GM12874 (cell line): Measurements from ENCODE around the gene SF3B5.

Source experiments
- CTCF ChIP-seq: IDR thresholded peaks from 2 replicates; pipeline ENCODE4 v1.5.1; 2011; ENCODE audit warnings: low read depth, mild to moderate bottlenecking, control low read depth, low read length, moderate library complexity; ENCODE audit not compliant: insufficient read depth

Gene SF3B5

GRCh38 chr6:144104488-144104887 lies 9.1 kb upstream of the SF3B5 start:
- no peak for TF ChIP-seq CTCF

DNA sequence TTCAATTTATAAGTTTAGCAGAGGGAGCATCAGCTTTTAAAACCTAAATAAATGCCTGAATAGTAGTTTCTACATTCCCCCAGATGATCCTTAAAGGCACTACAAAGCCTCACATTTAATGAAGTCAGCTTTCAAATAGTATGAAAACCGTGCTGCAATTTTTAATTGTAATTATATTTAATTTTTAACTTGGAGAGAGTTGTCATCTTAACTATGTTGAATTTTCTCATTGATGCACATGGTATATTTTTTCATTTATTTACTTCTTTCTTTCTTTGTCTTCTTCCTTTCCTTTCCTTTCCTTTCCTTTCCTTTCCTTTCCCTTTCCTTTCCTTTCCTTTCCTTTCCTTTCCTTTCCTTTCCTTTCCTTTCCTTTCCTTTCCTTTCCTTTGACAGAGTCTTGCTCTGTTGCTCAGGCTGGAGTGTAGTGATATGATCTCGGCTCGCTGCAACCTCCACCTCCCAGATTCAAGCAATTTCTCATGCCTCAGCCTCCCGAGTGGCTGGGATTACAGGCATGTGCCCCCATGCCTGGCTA lies 7.7 kb upstream of the SF3B5 start:
- TF ChIP-seq CTCF: no peak

DNA sequence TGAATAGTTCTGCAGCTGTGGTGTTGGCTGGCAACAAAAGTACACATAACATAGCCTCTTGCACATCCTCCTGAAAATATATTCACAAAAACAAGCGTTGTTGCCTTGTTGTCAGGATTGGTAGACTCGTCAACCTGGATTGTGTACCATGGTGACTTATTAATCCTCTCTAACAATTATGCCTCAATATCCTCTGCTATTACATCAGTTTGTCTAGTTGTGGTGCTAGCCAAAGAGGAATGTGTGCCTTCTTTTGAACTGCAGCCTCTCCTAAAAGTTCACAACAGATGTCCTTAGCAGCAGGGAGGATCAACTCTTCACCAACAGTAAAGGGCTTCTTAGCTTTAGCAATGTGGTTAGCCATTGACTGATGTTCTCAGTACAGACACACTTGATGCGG lies 3.6 kb upstream of the SF3B5 start:
- no peak for TF ChIP-seq CTCF

- no peak for TF ChIP-seq CTCF
Observed at GRCh38 chr6:144094731-144095133, 641 bp downstream of the SF3B5 start.

- TF ChIP-seq CTCF: no peak
Observed at GRCh38 chr6:144093658-144094057, 1.7 kb downstream of the SF3B5 start.

DNA sequence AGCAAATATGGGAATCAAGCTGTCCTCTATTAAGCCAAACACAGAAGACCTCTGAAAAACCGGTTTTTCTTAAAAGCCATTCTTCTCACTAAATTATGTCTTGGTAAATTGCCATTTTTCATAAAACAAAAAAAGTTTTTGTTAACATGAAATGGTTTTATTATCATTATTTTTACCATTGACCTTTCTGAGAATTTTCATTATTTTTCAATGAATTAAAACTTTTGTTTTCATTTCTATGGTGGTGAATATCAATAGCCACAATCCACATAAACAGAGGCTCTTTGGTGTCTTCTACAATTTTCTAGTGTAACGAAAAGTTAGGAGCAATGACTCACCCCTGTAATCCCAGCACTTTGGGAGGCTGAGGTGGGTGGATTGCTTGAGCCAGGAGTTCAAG lies 2.1 kb downstream of the SF3B5 start:
- TF ChIP-seq CTCF: no peak

DNA sequence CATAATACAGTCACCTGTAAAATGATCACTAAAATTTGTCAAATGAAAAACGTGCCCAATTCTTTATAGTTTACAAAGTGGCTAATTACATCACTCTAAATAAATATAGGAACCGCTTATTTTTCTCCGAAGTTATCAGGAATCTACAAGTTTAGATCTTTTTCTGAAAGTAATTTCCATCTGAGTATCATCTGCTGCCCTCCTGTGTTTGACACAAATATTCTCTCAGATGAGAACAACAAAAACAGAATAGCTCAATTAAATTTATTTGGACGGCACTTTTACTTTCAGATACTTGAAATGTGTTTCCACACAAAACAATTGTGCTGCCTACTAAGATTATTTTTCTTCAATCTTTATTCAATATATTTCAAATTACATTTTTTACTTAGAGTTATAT lies 5.0 kb downstream of the SF3B5 start:
- TF ChIP-seq CTCF: no peak
